ENCODE results near the gene TMEM59L. TPM values are rescaled to one million over a fixed set of nuclear protein-coding genes. Genes with fewer than 3 reads are reported as not detected.

The TMEM59L gene
- total and polyA plus RNA-seq, 10 of the 15 experiments (the other 5 are each of a cell fraction or from before 2014, with no cell fraction given) = 0.06 TPM; not detected in 9

DNA sequence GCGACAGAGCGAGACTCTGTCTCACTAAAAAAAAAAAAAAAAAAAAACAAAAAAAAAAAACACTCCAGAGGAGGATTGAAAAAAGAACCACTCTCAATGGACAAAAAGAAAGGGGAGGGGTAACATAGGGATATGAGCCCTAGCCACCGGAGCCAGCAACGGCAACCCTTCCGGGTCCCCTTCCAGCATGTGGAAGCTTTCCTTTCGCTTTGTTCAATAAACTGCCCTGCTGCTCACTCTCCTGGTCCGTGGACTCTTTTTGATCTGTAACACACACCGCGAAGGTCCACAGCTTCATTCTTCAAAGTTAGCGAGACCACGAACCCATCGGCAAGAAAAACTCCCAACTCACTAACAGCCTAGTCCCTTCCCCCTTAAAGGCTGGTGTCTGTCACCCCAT lies 25.1 kb upstream of the TMEM59L start:
- Histone ChIP-seq H3K4me2 (ENCODE audit: control insufficient read depth, insufficient read depth) (peak overlapping the region; percentile 98), H3K9me3 (replicated peaks; ENCODE audit: control insufficient read depth, insufficient read depth, low read length) (no peaks in the 10 kb centered on the region), H3K36me3 (ENCODE audit: control insufficient read depth in 2 of 2, insufficient read depth in 2 of 2, low read length in 1 of 2) (peaks cover 0 to 3% of the 10 kb centered on the region in 2 experiments; a peak in 1 of 4 replicates), H4K20me1 (ENCODE audit: control insufficient read depth, insufficient read depth) (no peaks in the 10 kb centered on the region), H3K9ac (ENCODE audit: control insufficient read depth, insufficient read depth, low read length) (peak overlapping the region; percentile 66), H3K4me1 (ENCODE audit: control insufficient read depth, insufficient read depth, low read length) (peaks cover 27% of the 10 kb centered on the region), H3K79me2 (ENCODE audit: control insufficient read depth, insufficient read depth, low read length) (peaks cover 4% of the 10 kb centered on the region; the same call in 1 of the 2 replicates), H3K4me3 (peak overlapping the region; percentile 70; the same call in 1 of the 2 replicates), H3K27ac (ENCODE audit: control insufficient read depth, insufficient read depth) (no peak overlapping the region; the same call in 1 of the 2 replicates), H3K27me3 (replicated peaks in 1 of 2; ENCODE audit: control insufficient read depth in 2 of 2, insufficient read depth in 2 of 2, low read length in 1 of 2) (no peaks in the 10 kb centered on the region), H2AFZ (ENCODE audit: control insufficient read depth, low read depth, low read length) (peak overlapping the region; percentile 72)
- SMC1A ChIA-PET (ENCODE audit: uncharacterized antibody, unreplicated experiment) = interaction anchor here (1.1 to 5.2 kb wide), 6 partner anchors 16 to 68 kb away, joined by 3 to 44 read pairs (median 12); partner anchors contain the start of genes ELL, FKBP8, KXD1 and UBA52
- RAD21 ChIA-PET (ENCODE audit: unreplicated experiment) = interaction anchor here (1.2 to 4.8 kb wide), 5 partner anchors 16 to 87 kb away, joined by 3 to 35 read pairs (median 20); partner anchors contain the start of genes ELL, FKBP8, KXD1 and UBA52
- no TSS peak for BruUV-seq (replicated peaks)
- DNase-seq (ENCODE audit: low read depth, low spot score) (no peak), FAIRE-seq (no peak), ATAC-seq (no peak)
- CTCF ChIA-PET = interaction anchor here (0.6 to 6.0 kb wide), 18 partner anchors 11 to 259 kb away, joined by 3 to 64 read pairs (median 6); partner anchors contain the start of genes ELL, FKBP8, KXD1 and UBA52
- POLR2A ChIA-PET = interaction anchor here (0.7 to 6.0 kb wide), 5 partner anchors 15 to 753 kb away, joined by 3 to 43 read pairs (median 27); partner anchors contain the start of genes ELL, FKBP8, KXD1 and UBA52
- WGBS (ENCODE audit: insufficient coverage, insufficient replicate concordance, low lambda C conversion rate, missing lambda C conversion rate) = 85% methylated on average over 10 of the region's 12 CpGs
- in situ Hi-C loops (cut with MboI) = no loop called here
- intact Hi-C loops (cut with micrococcal nuclease; ENCODE audit: unreplicated experiment) = loop anchor here (5.0 kb wide), 3 partner anchors 45 to 260 kb away; partner anchors contain the start of gene FKBP8
- TF ChIP-seq MLLT1 (IDR thresholded peaks at IDR 0.05) (peak; percentile 68; the same call in 1 of the 2 replicates), EGR1 (IDR thresholded peaks at IDR 0.05; ENCODE audit: borderline replicate concordance in 1 of 2, low read depth in 2 of 2, low read length in 2 of 2) (no peak)
